K562 (cell line): ENCODE measurements around the gene NCAM2. TPM values are rescaled to one million over a fixed set of nuclear protein-coding genes. Genes with fewer than 3 reads are reported as not detected.

Source experiments
- ARID3A ChIP-seq: IDR thresholded peaks from 2 replicates; pipeline ENCODE4 v1.6.1; 2012; ENCODE audit warnings: low read depth, low read length, improper control_type of control experiment, borderline replicate concordance
- ATF3 ChIP-seq, 2 experiments: fragments of 450-650 bp in 1 of 2; sonication (generic) in 1 of 2; formaldehyde crosslinking in 1 of 2; IDR thresholded peaks in 1 of 2; conservative IDR thresholded peaks in 1 of 2; 2 replicates each; pipeline versions ENCODE4 v1.6.1 to v1.8.1; 2016 to 2023; ENCODE audit warnings: mild to moderate bottlenecking in 2 of 2, moderate library complexity in 2 of 2, inconsistent platforms in 1 of 2, missing genetic modification reagents in 1 of 2
- CBX3 ChIP-seq, 2 experiments: IDR thresholded peaks; 1 replicate in 1 of 2; 2 replicates in 1 of 2; pipeline ENCODE4 v1.6.1; 2012; ENCODE audit warnings: inconsistent platforms in 2 of 2, low read length in 2 of 2, borderline replicate concordance in 1 of 2, control low read depth in 1 of 2
- CEBPG ChIP-seq, 3 experiments: fragments of 200-800 bp in 1 of 3; sonication (Bioruptor generic) in 1 of 3; sonication (generic) in 1 of 3; formaldehyde crosslinking in 1 of 3; IDR thresholded peaks in 2 of 3; conservative IDR thresholded peaks in 1 of 3; 2 replicates each; pipeline versions ENCODE4 v1.6.1 to v1.8.0; 2016 to 2022; ENCODE audit warnings: missing compliant biosample characterization in 2 of 3, missing genetic modification characterization in 2 of 3, mild to moderate bottlenecking in 1 of 3, missing genetic modification reagents in 1 of 3
- FOSL1 ChIP-seq: fragments of 200-800 bp; sonication (Bioruptor generic); conservative IDR thresholded peaks from 2 replicates; pipeline ENCODE4 v1.6.1; 2016; ENCODE audit warnings: missing genetic modification characterization, missing compliant biosample characterization
- GATAD2A ChIP-seq: fragments of 450-650 bp; IDR thresholded peaks from 2 replicates; pipeline ENCODE4 v1.6.1; 2017
- HMBOX1 ChIP-seq: sonication (generic); IDR thresholded peaks from 2 replicates; pipeline ENCODE4 v1.6.1; 2016
- JUND ChIP-seq, 2 experiments: IDR thresholded peaks; 2 replicates in 1 of 2; 3 replicates in 1 of 2; pipeline ENCODE4 v1.6.1; 2011; ENCODE audit warnings: borderline replicate concordance in 2 of 2, low read depth in 2 of 2, low read length in 2 of 2, improper control_type of control experiment in 1 of 2, missing biosample characterization in 1 of 2, missing genetic modification characterization in 1 of 2, missing genetic modification reagents in 1 of 2
- PKNOX1 ChIP-seq: fragments of 450-650 bp; IDR thresholded peaks from 2 replicates; pipeline ENCODE4 v1.6.1; 2016
- RFX1 ChIP-seq: fragments of 450-650 bp; IDR thresholded peaks from 2 replicates; pipeline ENCODE4 v1.6.1; 2016; ENCODE audit warnings: mild to moderate bottlenecking, moderate library complexity
- ZNF277 ChIP-seq: fragments of 250-450 bp; sonication (Bioruptor Pico); IDR thresholded peaks from 2 replicates; pipeline ENCODE4 v1.8.0; 2022; ENCODE audit warnings: inconsistent platforms, mild to moderate bottlenecking, moderate library complexity, borderline replicate concordance
- ZNF280A ChIP-seq: fragments of 450-650 bp; IDR thresholded peaks from 2 replicates; pipeline ENCODE4 v1.6.1; 2018; ENCODE audit warnings: mild to moderate bottlenecking, low read depth; ENCODE audit not compliant: partially characterized antibody
- polyA plus RNA-seq, 8 experiments: library from polyadenylated mRNA; depleted of rRNA in 4 of 8; stranded (reverse) in 5 of 8; unstranded in 3 of 8; fragments of >200 nt; fragmentation: Nextera tagmentation in 2 of 8; fragmentation: Illumina TruSeq in 1 of 8; extraction: Ambion mirVana in 2 of 8; extraction: Trizol in 1 of 8; gene quantifications; 2 replicates each; pipeline versions ENCODE4 v1.2.1 to v1.2.3, GENCODE V29; 2011 to 2014; ENCODE audit warnings: inconsistent platforms in 1 of 8, missing spikeins in 1 of 8
- total RNA-seq, 7 experiments: library from RNA; depleted of rRNA in 6 of 7; stranded (reverse); fragments of >200 nt in 6 of 7; fragmentation: Illumina TruSeq in 2 of 7; extraction: Trizol in 2 of 7; gene quantifications; 2 replicates each; pipeline versions ENCODE4 v1.2.1 to v1.2.3, GENCODE V29; 2011 to 2021; ENCODE audit warnings: low replicate concordance in 1 of 7

Gene NCAM2
- total and polyA plus RNA-seq, 9 of the 15 experiments (the other 6 are each of a cell fraction or from before 2014, with no cell fraction given): 14.0 to 58.2 (median 27.8) TPM

GRCh38 chr21:21187579-21187978 is 189.4 kb downstream of the NCAM2 start (continued):
- no peak for TF ChIP-seq ZNF280A
- TF ChIP-seq GATAD2A: 0 out of 2 replicates have a peak, but pooled peaks have one; percentile 19
- TF ChIP-seq PKNOX1: no peak
- no peak for TF ChIP-seq CEBPG (CRISPR knock-in tag; IDR thresholded peaks at IDR 0.05)
- TF ChIP-seq CEBPG (tag; conservative IDR thresholded peaks at IDR 0.05 in 1 of 2, IDR thresholded peaks at IDR 0.05 in 1 of 2): peak in 1 of 2 experiments; percentile 44; a peak in 2 of 4 replicates
- no peak for TF ChIP-seq CBX3 (IDR thresholded peaks at IDR 0.05; ENCODE audit: borderline replicate concordance in 1 of 2, low read length in 2 of 2)
- peak; percentile 57; the same call in 1 of the 2 replicates for TF ChIP-seq FOSL1 (tag)
- peak; percentile 58 for TF ChIP-seq HMBOX1
- no peak for TF ChIP-seq ZNF277 (CRISPR knock-in tag)
- TF ChIP-seq ATF3 (IDR thresholded peaks at IDR 0.05): peak; percentile 40
- TF ChIP-seq ATF3 (CRISPR knock-in tag; conservative IDR thresholded peaks at IDR 0.05): no peak
- 0 out of 2 replicates have a peak, but pooled peaks have one; percentile 15 for TF ChIP-seq ARID3A
- TF ChIP-seq RFX1: no peak
- TF ChIP-seq JUND (IDR thresholded peaks at IDR 0.05; ENCODE audit: borderline replicate concordance, low read depth, low read length): no peak
- 0 out of 3 replicates have a peak, but pooled peaks have one; percentile 24 for TF ChIP-seq JUND (tag; IDR thresholded peaks at IDR 0.05; ENCODE audit: borderline replicate concordance, low read depth, low read length)
